Right lobe of liver (tissue), 4 donors: ENCODE measurements around the gene DICER1.

Source experiments
- POLR2A ChIP-seq: fragments of 450-650 bp; IDR thresholded peaks from one replicate; pipeline ENCODE4 v1.6.1; 2017; ENCODE audit warnings: antibody characterized with exemption, mild to moderate bottlenecking
- TF ChIP-seq, protein P1 (sequence below), 4 donors: fragments of 200-600 bp in 3 of 4; fragments of 450-650 bp in 1 of 4; IDR thresholded peaks; one replicate each; pipeline versions ENCODE4 v1.5.1 to v1.8.0; 2016 to 2022; ENCODE audit warnings: antibody characterized with exemption in 4 of 4, mild to moderate bottlenecking in 2 of 4
- donor health status: DM: no; HTN: no; CAD: no.
- donor health status: DM: no; HTN: no; CAD: no.
- donor health status: DM: no; HTN: yes; CAD: no.

DNA sequence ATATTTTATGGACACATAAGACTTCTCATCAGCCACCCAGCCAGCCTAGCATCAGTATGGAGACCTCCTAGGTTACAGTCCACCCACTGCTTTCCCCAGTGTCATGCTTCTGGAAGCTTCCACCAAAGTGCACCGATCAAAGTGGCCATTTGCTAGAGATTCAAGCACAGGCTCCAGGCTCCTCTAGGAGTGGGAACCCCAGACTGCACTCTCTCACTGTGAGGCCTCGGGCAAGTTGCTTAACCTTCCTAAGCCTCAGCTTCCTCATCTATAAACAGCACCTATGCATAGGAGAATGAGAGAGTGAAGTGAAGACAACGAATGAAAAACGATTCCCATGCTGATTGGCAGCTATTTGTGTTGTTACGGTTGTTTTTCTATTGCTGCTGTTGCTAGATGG lies 94.4 kb downstream of the DICER1 start:
- TF ChIP-seq, protein P1, sequence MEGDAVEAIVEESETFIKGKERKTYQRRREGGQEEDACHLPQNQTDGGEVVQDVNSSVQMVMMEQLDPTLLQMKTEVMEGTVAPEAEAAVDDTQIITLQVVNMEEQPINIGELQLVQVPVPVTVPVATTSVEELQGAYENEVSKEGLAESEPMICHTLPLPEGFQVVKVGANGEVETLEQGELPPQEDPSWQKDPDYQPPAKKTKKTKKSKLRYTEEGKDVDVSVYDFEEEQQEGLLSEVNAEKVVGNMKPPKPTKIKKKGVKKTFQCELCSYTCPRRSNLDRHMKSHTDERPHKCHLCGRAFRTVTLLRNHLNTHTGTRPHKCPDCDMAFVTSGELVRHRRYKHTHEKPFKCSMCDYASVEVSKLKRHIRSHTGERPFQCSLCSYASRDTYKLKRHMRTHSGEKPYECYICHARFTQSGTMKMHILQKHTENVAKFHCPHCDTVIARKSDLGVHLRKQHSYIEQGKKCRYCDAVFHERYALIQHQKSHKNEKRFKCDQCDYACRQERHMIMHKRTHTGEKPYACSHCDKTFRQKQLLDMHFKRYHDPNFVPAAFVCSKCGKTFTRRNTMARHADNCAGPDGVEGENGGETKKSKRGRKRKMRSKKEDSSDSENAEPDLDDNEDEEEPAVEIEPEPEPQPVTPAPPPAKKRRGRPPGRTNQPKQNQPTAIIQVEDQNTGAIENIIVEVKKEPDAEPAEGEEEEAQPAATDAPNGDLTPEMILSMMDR (IDR thresholded peaks at IDR 0.05), result no peak
- TF ChIP-seq POLR2A, result no peak
